ENCODE data around the gene FERMT3. TPM values are rescaled to one million over a fixed set of nuclear protein-coding genes. Genes with fewer than 3 reads are reported as not detected.

FERMT3 gene
- total and polyA plus RNA-seq, 4 donors = 3.4 to 47.2 (median 9.7) TPM

GRCh38 chr11:64165842-64166635 is 40.5 kb upstream of the FERMT3 start, which contains the start of gene MACROD1:
Gene MACROD1 (minus strand): TSS chr11:64166113. CDS start chr11:64165994, 119 bp downstream.
- Histone ChIP-seq H3K36me3 (ENCODE audit: control insufficient read depth in 4 of 4, insufficient read depth in 3 of 4, low read depth in 1 of 4, low read length in 3 of 4) (no peaks in the 10 kb centered on the region), H3K4me1 (ENCODE audit: control insufficient read depth in 4 of 4, insufficient read depth in 4 of 4, low read length in 3 of 4) (peaks cover 0 to 13% (median 9%) of the 10 kb centered on the region in 4 donors), H3K4me3 (ENCODE audit: low read depth in 1 of 3, low read length in 3 of 3) (peak within 1 kb of the TSS; percentile 76 to 88 (median 86)), H3K27me3 (ENCODE audit: control insufficient read depth in 4 of 4, insufficient read depth in 4 of 4, low read length in 3 of 4) (no peaks in the 10 kb centered on the region), H3K9ac (ENCODE audit: low read depth in 1 of 2, low read length in 2 of 2) (peak within 1 kb of the TSS; percentile 63 to 79), H3K27ac (ENCODE audit: low read depth in 1 of 2, low read length in 2 of 2) (peak within 1 kb of the TSS; percentile 84 to 85), H3K9me3 (ENCODE audit: control insufficient read depth in 4 of 4, low read length in 3 of 4) (no peaks in the 10 kb centered on the region)
- under 1% methylated on average over 92 of the region's 92 CpGs for WGBS
- peak; percentile 75 for DNase-seq (ENCODE audit: low spot score)
- TF ChIP-seq TAF1 (conservative IDR thresholded peaks at IDR 0.05) (no peak), NR2F2 (IDR thresholded peaks at IDR 0.05) (no peak), FOXA1 (IDR thresholded peaks at IDR 0.05) (peak; percentile 95), HNF4G (IDR thresholded peaks at IDR 0.05) (no peak), HNF4A (conservative IDR thresholded peaks at IDR 0.05) (peak; percentile 30 to 32), SP1 (IDR thresholded peaks at IDR 0.05) (peak; percentile 47), MAX (IDR thresholded peaks at IDR 0.05) (peak; percentile 53), CTCF (IDR thresholded peaks at IDR 0.05; ENCODE audit: low read depth, low read length, missing input control) (no peak), ZBTB33 (IDR thresholded peaks at IDR 0.05) (peak; percentile 18), EGR1 (IDR thresholded peaks at IDR 0.05; ENCODE audit: low read depth in 2 of 2) (peak; percentile 20 to 38), YY1 (IDR thresholded peaks at IDR 0.05) (peak; percentile 77), REST (IDR thresholded peaks at IDR 0.05) (peak; percentile 70), RAD21 (IDR thresholded peaks at IDR 0.05) (peak in 1 of 2 donors; percentile 34), GABPA (IDR thresholded peaks at IDR 0.05 in 1 of 2, conservative IDR thresholded peaks at IDR 0.05 in 1 of 2) (peak in 1 of 2 donors; percentile 54), FOXA2 (IDR thresholded peaks at IDR 0.05) (peak; percentile 92), RXRA (IDR thresholded peaks at IDR 0.05) (no peak)
